Natural killer cell (primary cell): ENCODE results near the gene ACTL7A. TPM values are rescaled to one million over a fixed set of nuclear protein-coding genes. Genes with fewer than 3 reads are reported as not detected.

ENCODE experiments used
- ATAC-seq, 3 donors: fragments of 150-1000 bp in 2 of 3; fragments of 200-7000 bp in 1 of 3; cut with Tn5 transposase; 1 replicate in 1 of 3; 2 replicates in 2 of 3; pipeline ENCODE4 v1.10.0; 2021; ENCODE audit warnings: mild to moderate bottlenecking in 2 of 3, moderate library complexity in 2 of 3
- DNase-seq, 2 donors: peaks; one replicate each; pipeline versions ENCODE4 v3.0.0 to v3.0.0-alpha.2; 2013 to 2021; ENCODE audit warnings: mixed read lengths in 1 of 2
- H3K27ac ChIP-seq: one replicate; pipeline ENCODE4 v1.5.1; 2013; ENCODE audit warnings: mild to moderate bottlenecking, low read length
- H3K27me3 ChIP-seq: one replicate; pipeline ENCODE4 v1.6.1; 2013; ENCODE audit warnings: low read length; ENCODE audit not compliant: control insufficient read depth, insufficient read depth
- H3K36me3 ChIP-seq: one replicate; pipeline ENCODE4 v1.6.1; 2013; ENCODE audit warnings: low read length; ENCODE audit not compliant: control insufficient read depth, insufficient read depth
- H3K4me1 ChIP-seq: one replicate; pipeline ENCODE4 v1.6.1; 2013; ENCODE audit warnings: low read length; ENCODE audit not compliant: control insufficient read depth, insufficient read depth
- H3K4me3 ChIP-seq: one replicate; pipeline ENCODE4 v1.5.1; 2013; ENCODE audit warnings: low read length
- H3K9me3 ChIP-seq: one replicate; pipeline ENCODE4 v1.6.1; 2013; ENCODE audit warnings: low read length; ENCODE audit not compliant: control insufficient read depth, insufficient read depth
- H3K27ac Mint-ChIP-seq, 2 donors: one replicate each; pipeline ENCODE4 v1.8.0; 2022; ENCODE audit warnings: mild to moderate bottlenecking in 2 of 2, mixed read lengths in 2 of 2, moderate library complexity in 1 of 2
- H3K27me3 Mint-ChIP-seq, 2 donors: one replicate each; pipeline ENCODE4 v1.8.0; 2022; ENCODE audit warnings: low read depth in 2 of 2, mixed read lengths in 2 of 2
- H3K36me3 Mint-ChIP-seq: one replicate; pipeline ENCODE4 v1.8.0; 2022; ENCODE audit warnings: mixed read lengths
- H3K4me1 Mint-ChIP-seq, 2 donors: one replicate each; pipeline ENCODE4 v1.8.0; 2022; ENCODE audit warnings: mixed read lengths in 2 of 2
- H3K4me3 Mint-ChIP-seq: one replicate; pipeline ENCODE4 v1.8.0; 2022; ENCODE audit warnings: mild to moderate bottlenecking, moderate library complexity, mixed read lengths
- H3K9me3 Mint-ChIP-seq, 2 donors: one replicate each; pipeline ENCODE4 v1.8.0; 2022; ENCODE audit warnings: mixed read lengths in 2 of 2
- CTCF ChIP-seq: fragments of 200-600 bp; IDR thresholded peaks from one replicate; pipeline ENCODE4 v1.8.0; 2022; ENCODE audit warnings: antibody characterized with exemption
- WGBS: methylation state at CpG from one replicate; pipeline ENCODE4 v1.1.7; 2013; ENCODE audit warnings: missing lambda C conversion rate; ENCODE audit not compliant: insufficient coverage; 5-methylcytosine and 5-hydroxymethylcytosine counted together
- intact Hi-C: fragments of 100-400 bp; cut with micrococcal nuclease; formaldehyde crosslinking; loops from one replicate; pipeline ENCODE4 v1.14.2; 2022
- total RNA-seq, 4 donors: library from RNA; stranded (reverse); fragments of 120-200 nt in 1 of 4; gene quantifications; one replicate each; pipeline versions ENCODE4 v1.2.3 to v1.2.4, GENCODE V29; 2013 to 2022

The ACTL7A gene
- total RNA-seq, 3 donors from 2014 or later (not counting 1 experiment from before 2014, with no cell fraction given) = not detected

GRCh38 chr9:108866001-108866420 is 3.9 kb downstream of the ACTL7A start:
- H3K4me1 ChIP-seq = no peaks in the 10 kb centered on the region
- no peaks in the 10 kb centered on the region for H3K27me3 Mint-ChIP-seq
- no peak overlapping the region for H3K4me3 ChIP-seq
- H3K27ac ChIP-seq = no peak overlapping the region
- no peak overlapping the region for H3K4me3 Mint-ChIP-seq
- DNase-seq = no peak
- WGBS = 89% methylated on average over 2 of the region's 2 CpGs
- intact Hi-C loops = no loop called here
- no peak for ATAC-seq
- H3K27ac Mint-ChIP-seq = no peak overlapping the region
- no peaks in the 10 kb centered on the region for H3K9me3 Mint-ChIP-seq
- peaks cover 22% of the 10 kb centered on the region for H3K36me3 ChIP-seq
- peaks cover 26% of the 10 kb centered on the region for H3K36me3 Mint-ChIP-seq
- TF ChIP-seq CTCF = no peak
- H3K27me3 ChIP-seq = no peaks in the 10 kb centered on the region
- peaks cover 0 to 5% of the 10 kb centered on the region in 2 donors for H3K4me1 Mint-ChIP-seq
- H3K9me3 ChIP-seq = no peaks in the 10 kb centered on the region

- DNase-seq (no peak), ATAC-seq (no peak)
- no peaks in the 10 kb centered on the region for H3K9me3 Mint-ChIP-seq
- intact Hi-C loops = no loop called here
- H3K36me3 ChIP-seq = peaks cover 33% of the 10 kb centered on the region
- no peak overlapping the region for H3K4me3 Mint-ChIP-seq
- no peaks in the 10 kb centered on the region for H3K9me3 ChIP-seq
- peaks cover 27% of the 10 kb centered on the region for H3K36me3 Mint-ChIP-seq
- TF ChIP-seq CTCF = no peak
- no peaks in the 10 kb centered on the region for H3K27me3 ChIP-seq
- no peak overlapping the region for H3K4me3 ChIP-seq
- H3K27ac Mint-ChIP-seq = no peak overlapping the region
- no peaks in the 10 kb centered on the region for H3K27me3 Mint-ChIP-seq
- H3K4me1 ChIP-seq = no peaks in the 10 kb centered on the region
- peaks cover 0 to 5% of the 10 kb centered on the region in 2 donors for H3K4me1 Mint-ChIP-seq
- H3K27ac ChIP-seq = no peak overlapping the region
These were observed 5.0 kb downstream of the ACTL7A start for GRCh38 chr9:108867116-108867515.

GRCh38 chr9:108867829-108868228 is 5.8 kb downstream of the ACTL7A start:
- Mint-ChIP-seq H3K4me1 (peaks cover 0 to 5% of the 10 kb centered on the region in 2 donors), H3K27ac (no peak overlapping the region), H3K36me3 (peaks cover 27% of the 10 kb centered on the region), H3K27me3 (no peaks in the 10 kb centered on the region), H3K4me3 (no peak overlapping the region), H3K9me3 (no peaks in the 10 kb centered on the region)
- Histone ChIP-seq H3K9me3 (no peaks in the 10 kb centered on the region), H3K4me3 (no peak overlapping the region), H3K27ac (no peak overlapping the region), H3K4me1 (no peaks in the 10 kb centered on the region), H3K36me3 (peaks cover 34% of the 10 kb centered on the region), H3K27me3 (no peaks in the 10 kb centered on the region)
- TF ChIP-seq CTCF = no peak
- WGBS = 90% methylated on average over 3 of the region's 4 CpGs
- intact Hi-C loops = loop anchor here (2.0 kb wide), 1 partner anchor 19 kb away; no protein-coding TSS in a partner anchor
- ATAC-seq (no peak), DNase-seq (no peak)

- H3K27ac Mint-ChIP-seq = no peak overlapping the region
- WGBS = 67% methylated on average over 3 of the region's 3 CpGs
- H3K4me1 Mint-ChIP-seq = peaks cover 0 to 5% of the 10 kb centered on the region in 2 donors
- Histone ChIP-seq H3K27ac (no peak overlapping the region), H3K9me3 (no peaks in the 10 kb centered on the region), H3K4me1 (no peaks in the 10 kb centered on the region), H3K4me3 (no peak overlapping the region), H3K36me3 (peaks cover 48% of the 10 kb centered on the region), H3K27me3 (no peaks in the 10 kb centered on the region)
- H3K36me3 Mint-ChIP-seq = peaks cover 27% of the 10 kb centered on the region
- ATAC-seq (no peak), DNase-seq (no peak)
- no peak for TF ChIP-seq CTCF
- H3K4me3 Mint-ChIP-seq = no peak overlapping the region
- no peaks in the 10 kb centered on the region for H3K27me3 Mint-ChIP-seq
- intact Hi-C loops = loop anchor here (2.0 kb wide), 1 partner anchor 20 kb away; no protein-coding TSS in a partner anchor
- no peaks in the 10 kb centered on the region for H3K9me3 Mint-ChIP-seq
These were observed 7.1 kb downstream of the ACTL7A start for GRCh38 chr9:108869092-108869725.
